ENCODE measurements around the gene COL5A3.

- no peak for TF ChIP-seq CTCF (IDR thresholded peaks at IDR 0.05)
- no peak for TF ChIP-seq POLR2A (IDR thresholded peaks at IDR 0.05)
- TF ChIP-seq EP300 (IDR thresholded peaks at IDR 0.05), result no peak
Measured at GRCh38 chr19:10018786-10019185, 8.5 kb upstream of the COL5A3 start.

Data from upper lobe of left lung (tissue), 4 donors.